Amniotic stem cell (primary cell): ENCODE measurements around the gene RPRML.
"Not testable (repeated sequence)": the region's sequence is repeated elsewhere in the genome, so short reads cannot be mapped to it uniquely, and the experiment has no call there.

Source experiments
- DNase-seq: peaks from one replicate; lab custom pipeline; 2025; lab: John Stamatoyannopoulos, UW

RPRML gene

DNA sequence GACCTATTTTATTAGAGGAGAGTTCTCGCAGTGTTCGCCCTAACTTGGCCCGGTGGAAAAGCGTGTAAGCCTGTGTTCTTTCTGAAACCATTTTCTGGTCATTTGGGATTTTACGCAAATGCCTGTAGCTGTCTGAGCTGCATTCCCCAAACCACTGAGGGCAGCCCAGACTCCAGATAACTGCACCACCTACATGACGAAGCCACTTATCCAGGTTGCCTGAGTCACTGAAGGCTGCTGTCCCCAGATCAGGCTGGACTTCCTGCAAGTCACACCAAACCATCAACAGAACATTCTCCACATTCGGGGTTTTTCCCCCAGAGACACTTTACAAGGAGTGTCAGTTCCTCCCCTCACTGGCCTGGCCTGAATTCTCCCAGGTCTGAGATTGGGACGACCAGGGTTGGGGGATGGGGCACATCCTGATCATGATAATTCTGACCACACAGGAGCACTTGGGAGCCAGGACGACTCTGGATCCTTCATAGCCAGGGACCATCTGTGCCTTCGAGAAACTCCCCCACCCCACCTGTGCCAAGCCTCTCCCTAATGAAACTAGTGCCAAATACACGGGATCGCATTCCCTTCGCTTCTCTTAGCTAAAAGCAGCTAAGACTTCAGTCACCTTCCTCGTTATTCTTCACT is 2.3 kb downstream of the RPRML start:
- DNase-seq, result no peak

DNA sequence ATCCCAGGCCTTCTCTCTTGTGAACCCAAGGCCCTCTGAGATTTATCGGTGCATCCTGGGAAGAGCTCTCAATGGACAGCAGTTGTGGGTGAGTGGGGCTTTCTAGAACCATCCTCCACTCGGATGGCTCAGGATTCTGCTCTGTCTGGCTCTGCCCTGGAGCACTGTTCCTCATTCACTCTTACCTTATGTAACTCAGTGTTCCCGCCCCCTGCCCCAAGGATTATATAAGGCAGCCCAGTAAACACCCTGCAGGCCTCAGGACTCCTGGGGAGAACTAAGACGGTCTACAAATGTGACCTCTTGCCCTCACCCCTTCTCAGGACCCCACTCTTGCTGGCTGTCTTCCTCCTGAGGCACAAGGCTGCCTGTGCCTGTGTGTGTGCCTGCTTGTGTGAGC is 3.8 kb downstream of the RPRML start:
- no peak for DNase-seq

GRCh38 chr17:46974086-46974485 is 5.0 kb downstream of the RPRML start:
- no peak for DNase-seq

GRCh38 chr17:46972346-46972745 is 6.7 kb downstream of the RPRML start:
- no peak for DNase-seq

DNA sequence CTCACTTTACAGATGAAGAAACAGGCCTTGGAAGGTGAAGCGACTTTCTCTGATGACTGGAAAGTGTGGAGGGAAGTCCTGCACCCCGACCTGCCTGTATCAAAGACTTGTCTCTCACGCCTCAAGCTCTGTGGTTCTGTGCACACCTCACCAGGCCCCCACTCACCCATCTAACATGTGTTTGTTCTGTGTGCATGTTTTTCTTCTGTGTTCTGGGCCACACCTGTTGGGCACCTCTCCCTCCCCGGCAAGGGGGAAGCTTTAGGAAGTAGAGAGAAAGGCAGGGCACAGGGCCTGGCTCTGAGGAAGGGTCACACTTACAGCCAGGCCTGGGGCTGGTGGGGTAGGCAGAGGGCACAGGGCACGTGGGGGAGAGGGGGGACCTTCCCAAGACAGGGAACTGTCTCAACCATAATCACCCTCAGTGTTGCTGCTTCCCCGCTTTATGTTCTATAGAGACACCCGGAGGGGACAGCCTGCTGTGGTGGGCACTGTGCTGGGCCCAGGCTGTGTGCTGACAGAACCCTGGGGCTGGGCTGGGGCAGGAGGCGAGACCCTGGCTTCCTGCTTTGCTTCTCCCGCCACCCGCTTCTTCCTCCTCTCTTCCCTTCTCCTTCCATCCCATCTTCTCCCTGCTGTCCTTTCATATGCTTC is 7.3 kb downstream of the RPRML start:
- DNase-seq, result no peak

- DNase-seq, result no peak
Measured at GRCh38 chr17:46968896-46969295, 10.2 kb downstream of the RPRML start.

GRCh38 chr17:46968224-46968834 is 10.7 kb downstream of the RPRML start:
- DNase-seq, result no peak

GRCh38 chr17:46964315-46965265 is 14.5 kb downstream of the RPRML start:
- no peak for DNase-seq

GRCh38 chr17:46963571-46963970 is 15.5 kb downstream of the RPRML start:
- DNase-seq, result no peak

DNA sequence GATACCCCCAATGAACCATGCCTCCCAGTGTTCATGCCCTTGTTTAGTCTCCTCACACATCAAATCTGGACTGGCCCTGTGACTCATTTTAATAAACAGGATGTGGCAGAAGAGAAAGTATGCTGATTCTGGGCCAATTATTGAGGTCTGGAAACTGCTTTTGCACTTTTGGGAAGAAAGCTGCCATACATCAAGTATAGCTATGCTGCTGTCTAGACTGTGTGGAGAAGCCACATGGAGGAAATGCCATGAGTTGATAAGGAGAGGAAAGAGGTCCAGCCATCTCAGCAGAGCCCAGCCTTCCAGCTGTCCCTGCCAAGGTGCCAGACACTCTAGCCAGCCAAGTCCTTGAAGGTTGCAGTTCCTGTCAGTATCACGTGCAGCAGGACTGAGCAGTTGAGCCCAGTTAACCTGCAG is 16.7 kb downstream of the RPRML start:
- DNase-seq, result peak; percentile 11

- no peak for DNase-seq
Measured at GRCh38 chr17:46960152-46960551, 18.9 kb downstream of the RPRML start.

DNA sequence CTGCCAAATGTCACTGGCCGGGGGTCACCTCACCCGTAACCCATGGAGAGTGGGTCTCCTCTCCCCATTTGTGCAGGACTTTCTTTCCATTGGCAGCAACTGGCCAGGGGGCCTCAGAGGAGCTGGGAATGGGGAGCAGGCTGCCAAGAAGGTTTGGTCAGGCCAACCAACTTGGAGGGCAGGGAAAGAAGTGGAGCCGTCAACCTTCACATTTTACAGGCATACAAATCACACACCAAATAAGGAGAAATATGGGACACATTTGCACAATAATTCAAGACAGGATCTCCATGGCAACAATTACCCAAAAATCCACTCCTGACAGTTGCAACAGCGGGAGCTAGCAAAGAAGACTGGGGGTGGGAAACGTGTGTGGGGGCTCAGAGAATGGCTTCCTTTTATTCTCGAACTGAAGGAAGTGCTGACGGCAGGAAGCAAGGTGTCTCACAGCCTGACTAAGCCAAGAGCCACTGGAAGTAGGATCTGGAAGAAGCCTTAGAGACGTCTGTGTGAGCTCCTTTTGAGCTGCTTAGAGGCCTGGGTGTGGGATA is 20.9 kb downstream of the RPRML start:
- no peak for DNase-seq

GRCh38 chr17:46953191-46953590 is 25.9 kb downstream of the RPRML start:
- DNase-seq, result not testable (repeated sequence)

DNA sequence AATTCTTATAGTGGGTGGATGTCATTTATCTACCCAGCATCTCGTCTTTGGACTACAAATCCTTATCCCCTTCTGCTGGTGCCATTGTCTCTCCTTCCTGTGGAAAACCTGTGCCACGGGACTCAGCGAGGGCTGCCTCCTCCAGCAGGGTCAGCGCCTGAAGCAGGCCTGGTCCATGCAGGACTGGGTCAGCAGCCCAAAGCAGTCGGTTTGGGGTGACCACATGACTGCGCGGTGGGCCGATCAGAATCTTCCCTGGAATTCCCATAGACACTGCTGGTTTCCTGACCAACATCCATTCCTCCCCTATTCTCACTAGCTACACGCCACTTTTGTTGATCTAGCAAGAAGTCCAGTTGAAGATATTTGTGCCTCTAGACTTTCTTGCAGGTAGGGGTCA is 26.9 kb downstream of the RPRML start:
- no peak for DNase-seq

DNA sequence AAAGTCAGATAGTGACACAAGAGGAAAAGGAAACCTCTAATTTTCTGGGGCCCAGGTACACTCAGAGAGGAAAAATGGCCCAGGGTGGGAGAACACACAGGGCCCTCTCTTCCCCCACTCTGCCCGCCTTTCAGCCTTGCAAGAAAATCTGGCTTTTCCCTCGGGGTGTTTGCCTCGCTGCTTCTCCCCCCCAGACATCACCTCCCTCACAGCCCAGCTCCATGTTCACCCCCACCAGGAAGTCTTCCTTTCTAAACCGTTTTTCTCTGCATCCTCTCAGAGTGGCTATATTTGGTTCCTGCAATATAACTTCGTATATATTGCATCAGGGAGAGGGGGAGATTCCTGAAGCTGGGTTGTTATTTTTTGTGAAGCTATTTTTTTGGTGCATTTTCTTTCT is 27.3 kb downstream of the RPRML start:
- no peak for DNase-seq

- no peak for DNase-seq
Measured at GRCh38 chr17:46950997-46951621, 27.9 kb downstream of the RPRML start.

DNA sequence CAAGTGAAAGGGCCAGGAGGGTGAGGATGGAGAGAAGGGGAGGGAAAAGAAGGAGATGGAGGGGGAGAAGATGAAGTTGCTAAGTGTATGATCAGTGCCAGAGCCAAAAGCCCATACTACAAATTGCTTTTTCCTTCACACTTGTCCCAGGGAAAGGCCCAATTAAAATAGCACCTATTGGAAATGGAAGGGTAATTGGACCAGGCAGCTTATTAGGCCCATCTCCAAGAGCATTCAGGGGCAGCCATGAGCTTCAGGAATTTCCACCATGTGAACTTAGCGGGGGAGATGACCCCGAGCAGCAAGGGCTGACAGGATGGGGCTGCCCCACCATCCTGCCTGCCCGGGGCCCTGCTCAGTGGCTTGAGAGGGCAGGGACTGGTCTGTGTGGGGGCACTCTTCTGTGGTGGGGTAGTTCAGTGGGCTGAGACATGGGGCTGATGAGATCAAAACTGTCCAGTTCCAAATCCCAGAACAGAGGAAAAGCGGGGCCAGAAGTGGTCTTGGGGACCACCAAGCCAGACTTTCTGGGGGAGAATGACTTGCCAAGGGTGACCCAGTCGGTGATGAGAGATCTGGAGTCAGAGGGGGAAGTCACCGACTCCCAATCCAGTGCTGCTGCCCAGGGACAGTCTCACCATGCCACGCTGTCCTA is 28.6 kb downstream of the RPRML start:
- DNase-seq, result no peak

- DNase-seq, result no peak
Measured at GRCh38 chr17:46949291-46950174, 29.5 kb downstream of the RPRML start.

GRCh38 chr17:46948544-46948943 is 30.5 kb downstream of the RPRML start:
- DNase-seq, result no peak

- DNase-seq, result no peak
Measured at GRCh38 chr17:46947216-46947615, 31.8 kb downstream of the RPRML start.
